Suppressor macrophage treated with lipopolysaccharide for 1 hour (primary cell): ENCODE results near the gene HMGXB3.

Experiments
- DNase-seq, 3 donors: peaks; one replicate each; pipeline ENCODE4 v3.0.0-alpha.2; 2020 to 2022

HMGXB3 gene

GRCh38 chr5:150097152-150097551 lies 96.6 kb downstream of the HMGXB3 start:
- no peak for DNase-seq

DNA sequence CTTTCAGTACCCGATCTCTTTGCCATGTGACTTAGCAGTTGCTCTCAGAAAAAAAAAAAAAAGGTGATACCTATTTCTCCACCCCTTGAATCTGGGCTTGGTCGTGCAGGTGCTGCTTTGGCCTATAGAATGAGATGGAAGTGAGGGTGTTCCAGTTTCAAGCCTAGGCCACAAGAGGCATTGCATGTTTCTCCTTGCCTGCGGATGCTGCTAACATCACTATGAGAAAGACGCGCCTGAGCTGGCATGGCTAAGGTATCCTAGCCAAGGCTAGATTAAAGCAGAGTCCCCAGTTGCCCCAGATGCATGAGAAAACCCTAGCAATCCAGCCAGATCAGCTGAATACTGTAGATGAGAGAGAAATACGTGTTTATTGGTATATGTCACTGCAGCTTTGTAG lies 100.5 kb downstream of the HMGXB3 start:
- DNase-seq: no peak
